Amniotic epithelial cell (primary cell): Measurements from ENCODE around the gene TMEM53.

Experiments used
- DNase-seq: peaks from one replicate; pipeline ENCODE4 v3.0.0-alpha.2; 2010; ENCODE audit warnings: low read depth

TMEM53 gene

DNA sequence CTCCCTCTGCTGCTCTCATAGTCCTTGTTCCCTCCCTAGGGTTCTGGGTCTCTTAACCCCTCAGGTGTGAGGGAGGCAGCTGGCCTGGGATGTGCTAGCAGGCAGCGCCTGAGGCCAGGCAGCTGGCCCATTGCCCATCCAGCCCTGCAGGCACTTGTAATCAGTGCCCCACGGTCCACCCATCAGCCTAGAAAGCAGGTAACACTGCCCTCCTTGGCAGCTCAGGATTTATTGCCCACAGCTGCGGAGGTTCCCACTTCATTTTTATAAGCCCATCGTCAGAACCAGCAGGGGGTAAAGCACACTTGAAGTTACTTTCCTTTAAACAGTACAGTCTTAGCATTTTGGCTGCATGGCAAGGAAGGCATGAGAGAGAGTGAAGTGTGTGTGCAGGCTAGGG is 70.6 kb downstream of the TMEM53 start:
- DNase-seq: no peak
